Ishikawa (cell line): ENCODE measurements around the gene MMS19.

Experiments
- CEBPB ChIP-seq: IDR thresholded peaks from 2 replicates; pipeline ENCODE4 v1.6.1; 2012
- CREB1 ChIP-seq: IDR thresholded peaks from 2 replicates; pipeline ENCODE4 v1.6.1; 2012; ENCODE audit warnings: low read depth
- EGR1 ChIP-seq: IDR thresholded peaks from 2 replicates; pipeline ENCODE4 v1.6.1; 2012
- EP300 ChIP-seq: IDR thresholded peaks from 2 replicates; pipeline ENCODE4 v1.6.1; 2012; ENCODE audit warnings: borderline replicate concordance
- FOXM1 ChIP-seq: IDR thresholded peaks from 2 replicates; pipeline ENCODE4 v1.6.1; 2012; ENCODE audit warnings: low read depth, borderline replicate concordance
- MAX ChIP-seq: IDR thresholded peaks from 2 replicates; pipeline ENCODE4 v1.6.1; 2012
- RAD21 ChIP-seq: IDR thresholded peaks from 2 replicates; pipeline ENCODE4 v1.6.1; 2012; ENCODE audit warnings: low read depth
- REST ChIP-seq: IDR thresholded peaks from 2 replicates; pipeline ENCODE4 v1.6.1; 2012; ENCODE audit warnings: low read depth, mild to moderate bottlenecking
- TAF1 ChIP-seq: IDR thresholded peaks from 2 replicates; pipeline ENCODE4 v1.6.1; 2012; ENCODE audit warnings: low read depth, mild to moderate bottlenecking
- TCF12 ChIP-seq: IDR thresholded peaks from 2 replicates; pipeline ENCODE4 v1.6.1; 2012; ENCODE audit warnings: low read depth
- USF1 ChIP-seq: IDR thresholded peaks from 2 replicates; pipeline ENCODE4 v1.6.1; 2012
- YY1 ChIP-seq: IDR thresholded peaks from 2 replicates; pipeline ENCODE4 v1.6.1; 2012; ENCODE audit warnings: low read depth
- ZBTB7A ChIP-seq: IDR thresholded peaks from 2 replicates; pipeline ENCODE4 v1.6.1; 2012; ENCODE audit warnings: low read depth

GRCh38 chr10:97525683-97526110 is 27.5 kb upstream of the MMS19 start:
- TF ChIP-seq EP300 (no peak), YY1 (no peak), CREB1 (no peak), EGR1 (no peak), RAD21 (no peak), ZBTB7A (no peak), TCF12 (no peak), TAF1 (no peak), REST (no peak), MAX (no peak), CEBPB (no peak), USF1 (no peak), FOXM1 (no peak)
